GM18508 (cell line): ENCODE data around the gene EFNA2.
"Not testable (repeated sequence)": the region's sequence is repeated elsewhere in the genome, so short reads cannot be mapped to it uniquely, and the experiment has no call there.

Experiments used
- ATAC-seq: cut with Tn5 transposase; IDR thresholded peaks from one replicate; pipeline ENCODE4 v1.9.1; 2021; ENCODE audit warnings: moderate number of reproducible peaks; ENCODE audit not compliant: insufficient read depth, unreplicated experiment

Gene EFNA2

DNA sequence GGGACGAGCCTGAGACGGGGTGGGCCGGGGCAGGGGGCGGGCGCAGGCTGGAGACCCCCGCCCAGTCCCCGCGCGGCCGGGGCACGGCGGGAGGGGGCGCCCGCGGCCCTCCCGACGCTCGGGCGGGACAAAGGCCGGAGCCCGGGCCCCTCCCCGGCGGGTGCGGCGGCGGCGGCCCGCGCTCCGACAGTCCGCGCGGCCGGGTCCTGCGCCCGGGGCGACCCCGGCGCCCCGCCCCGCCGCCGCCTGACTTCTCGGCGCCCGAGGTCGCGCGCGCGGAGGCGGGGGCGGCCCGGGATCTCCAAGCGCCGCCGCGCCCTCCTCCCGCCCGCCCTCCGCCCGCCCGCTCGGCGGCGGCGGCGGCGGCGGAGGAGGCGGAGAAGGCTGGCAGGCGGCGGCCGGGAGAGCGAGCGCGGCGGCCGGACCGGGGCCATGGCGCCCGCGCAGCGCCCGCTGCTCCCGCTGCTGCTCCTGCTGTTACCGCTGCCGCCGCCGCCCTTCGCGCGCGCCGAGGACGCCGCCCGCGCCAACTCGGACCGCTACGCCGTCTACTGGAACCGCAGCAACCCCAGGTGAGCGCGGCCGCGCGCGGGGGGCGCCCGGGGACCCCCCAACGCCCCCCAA is at the start of gene EFNA2:
EFNA2 (plus strand) TSS at position 137 of the 624 bp plus-strand sequence; CDS start at position 433, 296 bp downstream.
- no peak for ATAC-seq

DNA sequence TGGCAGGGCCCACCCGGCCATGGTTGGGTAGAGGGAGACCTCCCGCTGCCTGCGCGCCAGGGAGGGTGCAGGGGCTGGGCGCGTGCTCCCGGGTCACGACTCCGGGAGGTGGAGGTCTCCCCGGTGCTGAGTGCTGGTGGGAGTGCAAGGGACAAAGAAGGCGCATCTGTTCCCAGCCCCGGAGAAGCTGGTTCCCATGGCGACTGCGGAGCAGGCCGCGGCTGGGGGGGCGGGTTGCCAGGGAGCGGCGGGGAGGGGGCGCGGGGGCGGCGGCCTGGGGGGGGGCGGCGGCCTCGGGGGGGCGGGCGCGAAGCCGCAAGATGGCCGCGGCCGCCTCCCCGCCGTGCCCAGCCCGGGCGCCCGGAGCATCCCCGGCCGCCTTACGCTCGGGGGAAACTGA is 49.1 kb upstream of the EFNA2 start:
- no peak for ATAC-seq

DNA sequence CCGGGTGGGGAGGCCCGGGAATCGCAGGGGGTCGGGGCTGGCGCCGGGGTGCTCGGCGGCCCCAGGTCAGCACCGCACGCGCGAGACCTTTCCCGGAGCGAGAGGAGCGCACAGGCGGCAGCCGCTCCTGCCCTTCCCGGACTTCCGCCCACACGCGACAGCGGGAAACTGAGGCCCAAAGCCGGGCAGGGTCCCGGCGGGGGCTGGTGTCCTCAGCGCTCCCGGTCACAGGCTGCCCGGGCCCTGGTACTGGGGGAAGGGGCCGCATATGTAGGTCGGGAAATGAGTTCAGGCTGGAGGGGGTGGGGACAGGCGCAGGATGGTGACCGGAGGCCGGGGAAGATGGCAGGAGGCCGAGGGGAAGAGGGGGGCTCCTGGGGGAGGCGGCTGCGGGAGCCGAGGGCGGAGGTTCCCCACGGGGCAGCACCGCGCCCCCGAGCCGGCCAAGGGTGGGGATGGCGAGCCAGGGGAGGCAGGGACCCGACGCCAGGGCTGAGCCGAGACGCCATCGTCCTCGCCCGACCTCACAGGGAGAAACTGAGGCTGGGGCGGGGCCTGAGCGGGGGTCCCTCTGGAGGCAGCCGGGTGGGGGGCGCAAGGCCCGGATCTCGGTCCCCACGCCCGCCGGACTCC is 48.5 kb upstream of the EFNA2 start:
- no peak for ATAC-seq

- no peak for ATAC-seq
These were observed 47.8 kb upstream of the EFNA2 start, which contains the start of gene CBARP for GRCh38 chr19:1237754-1238368. Gene CBARP, minus strand, starts transcription at chr19:1238005. Its CDS starts 1,905 bp downstream, at chr19:1236100.

GRCh38 chr19:1238369-1239303 is 47.0 kb upstream of the EFNA2 start:
- no peak for ATAC-seq

DNA sequence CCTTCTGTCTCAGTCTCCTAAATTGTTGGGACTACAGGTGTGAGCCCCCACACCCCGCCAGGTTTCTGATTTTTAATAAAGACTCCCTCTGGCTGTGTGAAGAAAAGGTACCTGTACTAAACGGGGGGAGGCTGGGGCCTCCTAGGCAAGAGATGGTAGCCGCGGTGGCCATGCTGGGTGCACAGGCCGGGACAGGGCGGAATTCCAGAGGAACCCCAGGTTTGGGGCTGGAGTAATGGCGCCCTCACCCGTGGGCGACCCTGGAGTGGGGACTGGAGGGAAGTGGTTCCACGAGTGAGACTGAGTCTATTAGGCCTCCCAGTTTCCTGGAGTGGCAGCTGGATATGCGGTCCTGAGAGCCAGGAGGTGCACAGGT is 46.3 kb upstream of the EFNA2 start:
- no peak for ATAC-seq

GRCh38 chr19:1239796-1240737 is 45.6 kb upstream of the EFNA2 start:
- no peak for ATAC-seq

GRCh38 chr19:1240925-1241324 is 44.7 kb upstream of the EFNA2 start:
- ATAC-seq = no peak

- no peak for ATAC-seq
These were observed 44.1 kb upstream of the EFNA2 start, which contains the start of gene ATP5F1D for GRCh38 chr19:1241417-1242095. Gene ATP5F1D, plus strand, starts transcription at chr19:1241751. Its CDS starts 100 bp downstream, at chr19:1241851.

DNA sequence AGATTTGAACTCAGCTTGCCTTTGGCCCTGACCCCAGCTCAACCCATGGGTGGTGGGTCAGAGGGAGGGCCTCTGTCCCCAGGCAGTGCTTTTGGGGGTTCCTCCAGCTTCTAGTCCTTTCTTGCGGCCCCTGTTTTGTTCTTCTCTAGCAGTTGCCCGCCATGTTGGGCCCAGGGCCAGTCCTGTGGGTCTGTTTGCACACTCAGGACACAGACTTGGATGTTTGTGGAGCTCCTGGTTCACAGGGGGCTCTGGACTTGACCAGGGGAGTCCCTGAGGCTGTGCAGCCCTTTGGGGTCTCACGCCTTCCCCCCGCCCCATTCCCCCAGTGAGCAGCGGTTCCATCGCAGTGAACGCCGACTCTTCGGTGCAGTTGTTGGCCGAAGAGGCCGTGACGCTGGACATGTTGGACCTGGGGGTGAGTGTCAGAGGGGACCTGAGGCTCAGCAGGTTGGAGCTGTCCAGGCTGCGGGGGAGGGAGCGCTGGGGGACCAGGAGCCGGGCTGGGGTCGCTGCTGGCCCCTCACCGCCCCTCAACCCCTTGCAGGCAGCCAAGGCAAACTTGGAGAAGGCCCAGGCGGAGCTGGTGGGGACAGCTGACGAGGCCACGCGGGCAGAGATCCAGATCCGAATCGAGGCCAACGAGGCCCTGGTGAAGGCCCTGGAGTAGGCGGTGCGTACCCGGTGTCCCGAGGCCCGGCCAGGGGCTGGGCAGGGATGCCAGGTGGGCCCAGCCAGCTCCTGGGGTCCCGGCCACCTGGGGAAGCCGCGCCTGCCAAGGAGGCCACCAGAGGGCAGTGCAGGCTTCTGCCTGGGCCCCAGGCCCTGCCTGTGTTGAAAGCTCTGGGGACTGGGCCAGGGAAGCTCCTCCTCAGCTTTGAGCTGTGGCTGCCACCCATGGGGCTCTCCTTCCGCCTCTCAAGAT is 41.6 kb upstream of the EFNA2 start:
- ATAC-seq = no peak

- no peak for ATAC-seq
These were observed 40.8 kb upstream of the EFNA2 start for GRCh38 chr19:1244693-1245451.

- no peak for ATAC-seq
These were observed 40.0 kb upstream of the EFNA2 start for GRCh38 chr19:1245494-1246264.

DNA sequence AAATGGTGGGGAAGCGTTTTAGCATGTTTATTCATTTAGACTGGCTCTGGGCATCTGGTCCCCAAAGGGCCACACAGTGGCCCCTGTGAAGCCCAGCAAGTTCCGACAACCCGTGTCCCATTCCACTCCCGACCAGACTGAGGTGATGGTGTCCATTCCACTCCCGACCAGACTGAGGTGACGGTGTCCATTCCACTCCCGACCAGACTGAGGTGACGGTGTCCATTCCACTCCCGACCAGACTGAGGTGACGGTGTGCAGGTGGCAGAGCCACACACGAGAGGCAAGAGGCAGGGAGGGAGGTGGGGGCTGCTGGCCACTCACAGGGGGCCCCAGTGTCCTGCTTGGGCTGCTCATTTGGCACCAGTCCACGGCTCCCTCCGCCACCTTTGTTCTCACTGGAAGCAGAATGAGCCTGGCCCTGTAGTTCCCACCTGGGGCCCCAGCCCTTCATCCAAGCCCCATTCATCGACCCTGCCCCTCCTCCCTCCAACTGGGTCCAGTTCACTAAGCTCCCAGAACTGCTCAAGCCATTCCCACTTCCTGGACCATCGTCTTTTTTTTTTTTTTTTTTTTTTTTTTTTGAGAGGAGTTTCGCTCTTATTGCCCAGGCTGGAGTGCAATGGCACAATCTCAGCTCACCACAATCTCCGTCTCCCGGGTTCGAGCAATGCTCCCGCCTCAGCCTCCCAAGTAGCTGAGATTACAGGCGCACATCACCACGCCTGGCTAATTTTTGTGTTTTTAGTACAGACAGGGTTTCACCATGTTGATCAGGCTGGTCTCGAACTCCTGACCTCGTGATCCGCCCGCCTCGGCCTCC is 39.2 kb upstream of the EFNA2 start:
- ATAC-seq = not testable (repeated sequence)

DNA sequence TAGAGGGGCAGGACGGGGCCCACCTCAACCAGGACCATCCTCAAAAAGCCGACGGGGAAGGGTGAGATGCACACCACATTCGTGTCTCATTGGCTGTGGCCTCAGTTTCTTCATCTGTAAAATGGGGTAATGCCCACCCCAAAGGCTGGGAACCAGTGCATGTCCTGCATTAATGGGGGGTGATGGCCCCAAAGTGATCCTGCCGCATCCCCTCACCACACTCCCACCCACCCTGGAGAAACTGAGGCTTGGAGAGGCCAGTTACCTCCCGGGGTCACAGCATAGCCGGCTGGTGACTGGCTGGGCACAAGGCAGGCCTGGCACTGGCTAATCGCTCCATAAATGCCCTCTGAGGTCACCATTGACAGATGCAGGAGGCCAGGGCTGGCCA is 37.9 kb upstream of the EFNA2 start:
- no peak for ATAC-seq

GRCh38 chr19:1248139-1248785 is 37.4 kb upstream of the EFNA2 start, which contains the start of gene MIDN:
Gene MIDN, plus strand, starts transcription at chr19:1248583. Its CDS starts 1,714 bp downstream, at chr19:1250297.
- no peak for ATAC-seq
